Measurements from ENCODE around the gene GK. TPM values are rescaled to one million over a fixed set of nuclear protein-coding genes. Genes with fewer than 3 reads are reported as not detected.

GK gene
- total RNA-seq, 2 experiments from 2014 or later, result 27.6 to 27.7 TPM

DNA sequence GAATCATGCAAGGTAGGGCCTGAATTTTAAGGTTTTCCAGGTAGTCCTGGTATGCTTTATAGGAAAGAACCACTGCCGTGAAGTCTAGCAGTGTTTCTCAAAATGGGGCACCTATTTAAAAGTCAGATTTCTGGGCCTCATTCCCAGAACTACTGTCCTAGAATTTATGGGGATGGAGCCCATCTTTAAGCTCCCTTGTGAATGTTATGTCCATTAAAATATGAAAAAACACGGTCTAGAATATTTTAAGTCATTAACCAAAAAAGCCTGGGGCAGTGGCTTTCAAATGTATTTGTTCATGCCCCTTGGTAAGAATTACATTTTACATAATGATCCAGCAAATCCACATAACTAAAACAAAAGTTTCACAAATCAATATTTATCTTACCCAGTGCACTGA is 35.4 kb downstream of the GK start:
- no peaks in the 10 kb centered on the region for H3K9me3 Mint-ChIP-seq
- TF ChIP-seq, protein P1, sequence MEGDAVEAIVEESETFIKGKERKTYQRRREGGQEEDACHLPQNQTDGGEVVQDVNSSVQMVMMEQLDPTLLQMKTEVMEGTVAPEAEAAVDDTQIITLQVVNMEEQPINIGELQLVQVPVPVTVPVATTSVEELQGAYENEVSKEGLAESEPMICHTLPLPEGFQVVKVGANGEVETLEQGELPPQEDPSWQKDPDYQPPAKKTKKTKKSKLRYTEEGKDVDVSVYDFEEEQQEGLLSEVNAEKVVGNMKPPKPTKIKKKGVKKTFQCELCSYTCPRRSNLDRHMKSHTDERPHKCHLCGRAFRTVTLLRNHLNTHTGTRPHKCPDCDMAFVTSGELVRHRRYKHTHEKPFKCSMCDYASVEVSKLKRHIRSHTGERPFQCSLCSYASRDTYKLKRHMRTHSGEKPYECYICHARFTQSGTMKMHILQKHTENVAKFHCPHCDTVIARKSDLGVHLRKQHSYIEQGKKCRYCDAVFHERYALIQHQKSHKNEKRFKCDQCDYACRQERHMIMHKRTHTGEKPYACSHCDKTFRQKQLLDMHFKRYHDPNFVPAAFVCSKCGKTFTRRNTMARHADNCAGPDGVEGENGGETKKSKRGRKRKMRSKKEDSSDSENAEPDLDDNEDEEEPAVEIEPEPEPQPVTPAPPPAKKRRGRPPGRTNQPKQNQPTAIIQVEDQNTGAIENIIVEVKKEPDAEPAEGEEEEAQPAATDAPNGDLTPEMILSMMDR (IDR thresholded peaks at IDR 0.05), result no peak
- peaks cover 14% of the 10 kb centered on the region for H3K36me3 Mint-ChIP-seq (ENCODE audit: low read depth)
- CTCF ChIA-PET, result interaction anchor here (1.1 kb wide), 1 partner anchor 176 kb away, joined by 3 read pairs; no protein-coding TSS in a partner anchor
- no peaks in the 10 kb centered on the region for H3K4me1 Mint-ChIP-seq (ENCODE audit: low read depth)
- no peaks in the 10 kb centered on the region for H3K27me3 Mint-ChIP-seq
- H3K4me3 Mint-ChIP-seq, result no peak overlapping the region
- no peak overlapping the region for H3K27ac Mint-ChIP-seq
- intact Hi-C loops (cut with micrococcal nuclease), result no loop called here
- ATAC-seq, result no peak
- DNase-seq, result no peak
- POLR2A ChIA-PET, result no interaction called here

DNA sequence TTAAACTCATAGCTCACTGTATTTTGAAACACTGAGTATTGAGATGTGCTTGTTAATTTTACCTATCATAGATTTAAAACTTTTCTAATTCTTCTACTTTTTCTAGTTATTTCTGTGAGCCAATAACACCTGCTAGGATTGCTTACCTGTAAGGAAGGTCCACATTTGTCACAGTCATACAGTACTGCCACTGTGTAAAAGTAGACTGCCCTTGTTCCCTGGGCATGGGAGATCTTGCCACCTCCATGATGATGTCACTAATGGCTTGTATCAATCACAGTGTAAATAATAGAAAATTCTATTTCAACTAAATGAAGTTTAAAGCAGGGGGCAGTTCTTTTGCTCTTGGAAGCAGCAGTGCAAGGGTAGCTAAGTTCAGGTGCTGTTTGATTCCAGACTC is 35.9 kb downstream of the GK start:
- ATAC-seq, result no peak
- no peak overlapping the region for H3K4me3 Mint-ChIP-seq
- peaks cover 12% of the 10 kb centered on the region for H3K36me3 Mint-ChIP-seq (ENCODE audit: low read depth)
- POLR2A ChIA-PET, result interaction anchor here (0.6 kb wide), 1 partner anchor 201 kb away, joined by 4 read pairs; no protein-coding TSS in a partner anchor
- TF ChIP-seq, protein P1 (IDR thresholded peaks at IDR 0.05), result no peak
- no peaks in the 10 kb centered on the region for H3K4me1 Mint-ChIP-seq (ENCODE audit: low read depth)
- no peak overlapping the region for H3K27ac Mint-ChIP-seq
- intact Hi-C loops (cut with micrococcal nuclease), result no loop called here
- H3K27me3 Mint-ChIP-seq, result no peaks in the 10 kb centered on the region
- CTCF ChIA-PET, result no interaction called here
- no peaks in the 10 kb centered on the region for H3K9me3 Mint-ChIP-seq
- DNase-seq, result no peak

DNA sequence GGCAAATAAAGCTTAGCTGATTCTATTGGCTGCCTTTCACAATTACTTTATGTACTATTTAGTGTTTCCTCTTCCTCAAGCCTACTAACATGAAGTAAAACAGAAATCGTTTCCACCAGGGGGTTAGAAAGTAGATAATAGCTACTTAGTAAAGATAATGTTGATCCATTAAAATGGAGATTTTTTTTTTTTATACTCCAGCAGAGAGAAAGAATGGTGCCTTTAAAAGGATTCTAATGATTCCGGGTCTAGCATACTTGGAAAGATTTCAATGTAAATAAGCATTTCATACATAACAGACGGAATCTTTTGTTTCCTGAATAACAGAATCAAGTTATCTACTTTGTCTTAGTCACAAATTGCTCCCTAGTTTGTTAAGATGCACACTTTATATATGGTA is 37.1 kb downstream of the GK start:
- ChIA-PET CTCF (interaction anchor here (0.8 kb wide), 1 partner anchor 22 kb away, joined by 4 read pairs; no protein-coding TSS in a partner anchor), POLR2A (no interaction called here)
- ATAC-seq (no peak), DNase-seq (no peak)
- intact Hi-C loops (cut with micrococcal nuclease), result no loop called here
- no peak overlapping the region for H3K27ac Mint-ChIP-seq
- no peaks in the 10 kb centered on the region for H3K27me3 Mint-ChIP-seq
- TF ChIP-seq, protein P1 (IDR thresholded peaks at IDR 0.05), result no peak
- no peaks in the 10 kb centered on the region for H3K9me3 Mint-ChIP-seq
- no peaks in the 10 kb centered on the region for H3K4me1 Mint-ChIP-seq (ENCODE audit: low read depth)
- H3K36me3 Mint-ChIP-seq (ENCODE audit: low read depth), result peaks cover 17% of the 10 kb centered on the region
- H3K4me3 Mint-ChIP-seq, result no peak overlapping the region

DNA sequence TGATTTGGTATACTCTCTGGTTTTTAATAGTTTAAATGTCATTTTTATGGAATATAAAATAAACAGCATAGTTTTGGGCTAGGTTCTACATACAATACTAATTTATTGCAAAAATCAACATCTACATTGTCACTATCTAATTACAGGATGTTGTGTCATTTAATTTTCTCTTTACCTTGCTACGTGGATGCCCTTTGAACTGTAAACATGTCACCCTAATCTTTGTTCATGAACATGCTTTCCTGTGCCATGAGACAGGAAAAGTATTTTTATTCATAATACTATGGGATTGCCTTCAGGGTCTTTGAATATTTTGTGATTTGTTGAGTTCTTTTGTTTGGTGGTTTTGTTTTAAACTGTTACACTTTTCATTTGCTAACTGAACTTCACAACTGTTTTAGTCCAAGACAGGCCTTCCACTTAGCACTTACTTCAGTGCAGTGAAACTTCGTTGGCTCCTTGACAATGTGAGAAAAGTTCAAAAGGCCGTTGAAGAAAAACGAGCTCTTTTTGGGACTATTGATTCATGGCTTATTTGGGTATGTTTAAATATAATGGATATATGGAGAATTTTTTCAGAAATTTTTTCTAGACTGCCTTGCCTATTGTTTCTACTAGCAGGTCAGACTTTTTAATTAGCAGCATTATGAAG is 40.9 kb downstream of the GK start:
- no peak for DNase-seq
- H3K9me3 Mint-ChIP-seq, result no peaks in the 10 kb centered on the region
- TF ChIP-seq, protein P1 (IDR thresholded peaks at IDR 0.05), result no peak
- ChIA-PET CTCF (no interaction called here), POLR2A (no interaction called here)
- no peaks in the 10 kb centered on the region for H3K27me3 Mint-ChIP-seq
- intact Hi-C loops (cut with micrococcal nuclease), result no loop called here
- H3K27ac Mint-ChIP-seq, result no peak overlapping the region
- H3K36me3 Mint-ChIP-seq (ENCODE audit: low read depth), result peaks cover 15% of the 10 kb centered on the region
- no peak overlapping the region for H3K4me3 Mint-ChIP-seq
- ATAC-seq, result no peak
- H3K4me1 Mint-ChIP-seq (ENCODE audit: low read depth), result no peaks in the 10 kb centered on the region

DNA sequence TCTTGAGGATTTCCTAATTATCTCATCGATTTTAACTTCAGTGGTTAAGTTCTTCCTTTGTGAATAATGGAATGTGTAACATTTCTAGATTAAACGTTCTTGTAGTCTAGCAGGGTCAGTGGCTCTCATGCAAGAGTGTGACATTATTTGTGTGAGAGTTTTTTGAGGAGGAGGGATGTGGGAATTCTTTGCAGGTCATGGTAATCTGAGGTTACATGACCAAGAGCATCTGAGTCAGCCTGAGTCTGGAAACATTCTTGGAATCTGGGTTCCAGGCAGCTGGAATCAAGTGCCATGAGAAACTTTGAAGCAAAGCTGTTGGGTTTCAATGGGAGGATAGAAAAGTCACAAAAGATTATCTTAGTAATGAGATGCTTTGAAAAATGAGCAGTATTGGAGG is 49.5 kb downstream of the GK start:
- no peak for DNase-seq
- TF ChIP-seq, protein P1 (IDR thresholded peaks at IDR 0.05), result no peak
- CTCF ChIA-PET, result interaction anchor here (1.0 kb wide), 1 partner anchor 67 kb away, joined by 3 read pairs; no protein-coding TSS in a partner anchor
- Mint-ChIP-seq H3K27me3 (no peaks in the 10 kb centered on the region), H3K27ac (no peak overlapping the region), H3K4me3 (no peak overlapping the region), H3K4me1 (ENCODE audit: low read depth) (peaks cover 1% of the 10 kb centered on the region), H3K9me3 (no peaks in the 10 kb centered on the region), H3K36me3 (ENCODE audit: low read depth) (peaks cover 7% of the 10 kb centered on the region)
- POLR2A ChIA-PET, result no interaction called here
- intact Hi-C loops (cut with micrococcal nuclease), result no loop called here
- ATAC-seq, result no peak
